ENCODE measurements around the gene TCF20. TPM values are rescaled to one million over a fixed set of nuclear protein-coding genes. Genes with fewer than 3 reads are reported as not detected.

Gene TCF20
- total and polyA plus RNA-seq, 12 donors, result 4.2 to 18.8 (median 14.0) TPM

DNA sequence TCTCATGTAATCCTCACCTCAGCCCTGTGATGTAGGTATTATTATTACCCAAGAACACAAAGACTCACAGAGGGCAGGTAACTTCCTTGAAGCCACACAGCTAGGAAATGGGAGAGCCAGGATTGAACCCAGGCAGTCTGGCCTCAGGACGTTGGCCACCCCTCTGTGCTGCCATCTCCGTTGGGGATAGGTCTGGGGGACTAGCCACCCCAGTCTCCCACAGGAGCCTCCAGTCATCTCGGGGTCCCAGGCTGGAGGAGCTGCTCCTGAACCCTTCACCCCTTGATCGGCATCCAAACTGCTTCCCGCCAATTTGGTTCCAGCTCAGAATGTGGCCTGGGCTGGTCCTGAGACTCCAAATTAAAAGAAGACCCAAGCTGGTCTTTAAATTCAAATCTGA, 10.4 kb upstream of the TCF20 start:
- no peak for DNase-seq
- no peak overlapping the region for H3K4me3 ChIP-seq
- no peaks in the 10 kb centered on the region for H3K9me3 ChIP-seq
- TF ChIP-seq, protein P1, sequence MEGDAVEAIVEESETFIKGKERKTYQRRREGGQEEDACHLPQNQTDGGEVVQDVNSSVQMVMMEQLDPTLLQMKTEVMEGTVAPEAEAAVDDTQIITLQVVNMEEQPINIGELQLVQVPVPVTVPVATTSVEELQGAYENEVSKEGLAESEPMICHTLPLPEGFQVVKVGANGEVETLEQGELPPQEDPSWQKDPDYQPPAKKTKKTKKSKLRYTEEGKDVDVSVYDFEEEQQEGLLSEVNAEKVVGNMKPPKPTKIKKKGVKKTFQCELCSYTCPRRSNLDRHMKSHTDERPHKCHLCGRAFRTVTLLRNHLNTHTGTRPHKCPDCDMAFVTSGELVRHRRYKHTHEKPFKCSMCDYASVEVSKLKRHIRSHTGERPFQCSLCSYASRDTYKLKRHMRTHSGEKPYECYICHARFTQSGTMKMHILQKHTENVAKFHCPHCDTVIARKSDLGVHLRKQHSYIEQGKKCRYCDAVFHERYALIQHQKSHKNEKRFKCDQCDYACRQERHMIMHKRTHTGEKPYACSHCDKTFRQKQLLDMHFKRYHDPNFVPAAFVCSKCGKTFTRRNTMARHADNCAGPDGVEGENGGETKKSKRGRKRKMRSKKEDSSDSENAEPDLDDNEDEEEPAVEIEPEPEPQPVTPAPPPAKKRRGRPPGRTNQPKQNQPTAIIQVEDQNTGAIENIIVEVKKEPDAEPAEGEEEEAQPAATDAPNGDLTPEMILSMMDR (IDR thresholded peaks at IDR 0.05), result no peak
- H3K4me1 ChIP-seq, result peaks cover 0 to 16% (median 10%) of the 10 kb centered on the region in 9 donors
- 79 to 87% methylated on average over 5 of the region's 5 CpGs for WGBS, 2 donors
- H3K27ac ChIP-seq, result no peak overlapping the region
- no peaks in the 10 kb centered on the region for H3K36me3 ChIP-seq
- peaks cover 0 to 60% (median 55%) of the 10 kb centered on the region in 7 donors for H3K27me3 ChIP-seq
- no peak for ATAC-seq
- intact Hi-C loops (cut with DNase I), result loop anchor here in 1 of 10 donors (5.0 kb wide), 1 partner anchor 109 kb away; no protein-coding TSS in a partner anchor

DNA sequence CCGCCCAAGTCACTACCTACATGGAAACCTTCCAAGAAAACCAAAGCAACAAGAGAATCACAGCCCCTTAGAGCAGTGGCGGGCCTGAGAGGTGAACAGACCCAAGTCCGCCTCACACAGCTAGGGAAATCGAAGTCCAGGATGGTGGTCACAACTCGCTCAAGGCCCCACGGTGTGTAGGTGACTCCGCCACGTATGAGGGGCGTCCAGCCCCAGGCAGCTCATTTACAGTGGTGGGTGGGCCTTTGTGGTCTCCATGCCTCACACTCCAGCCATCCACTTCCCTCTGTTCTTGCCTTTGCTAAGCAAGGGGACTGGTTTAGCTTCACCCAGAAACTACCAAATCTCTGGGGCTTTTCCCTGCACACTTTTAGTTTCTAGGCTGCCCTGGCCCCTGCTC, 9.7 kb upstream of the TCF20 start:
- Histone ChIP-seq H3K4me1 (peaks cover 0 to 16% (median 10%) of the 10 kb centered on the region in 9 donors), H3K27me3 (peaks cover 0 to 54% (median 48%) of the 10 kb centered on the region in 7 donors), H3K27ac (no peak overlapping the region), H3K9me3 (no peaks in the 10 kb centered on the region), H3K4me3 (no peak overlapping the region), H3K36me3 (no peaks in the 10 kb centered on the region)
- TF ChIP-seq, protein P1 (IDR thresholded peaks at IDR 0.05), result no peak
- ATAC-seq (no peak), DNase-seq (no peak)
- intact Hi-C loops (cut with DNase I), result loop anchor here in 1 of 10 donors (5.0 kb wide), 1 partner anchor 108 kb away; no protein-coding TSS in a partner anchor
- 91 to 92% methylated on average over 9 of the region's 9 CpGs for WGBS, 2 donors

DNA sequence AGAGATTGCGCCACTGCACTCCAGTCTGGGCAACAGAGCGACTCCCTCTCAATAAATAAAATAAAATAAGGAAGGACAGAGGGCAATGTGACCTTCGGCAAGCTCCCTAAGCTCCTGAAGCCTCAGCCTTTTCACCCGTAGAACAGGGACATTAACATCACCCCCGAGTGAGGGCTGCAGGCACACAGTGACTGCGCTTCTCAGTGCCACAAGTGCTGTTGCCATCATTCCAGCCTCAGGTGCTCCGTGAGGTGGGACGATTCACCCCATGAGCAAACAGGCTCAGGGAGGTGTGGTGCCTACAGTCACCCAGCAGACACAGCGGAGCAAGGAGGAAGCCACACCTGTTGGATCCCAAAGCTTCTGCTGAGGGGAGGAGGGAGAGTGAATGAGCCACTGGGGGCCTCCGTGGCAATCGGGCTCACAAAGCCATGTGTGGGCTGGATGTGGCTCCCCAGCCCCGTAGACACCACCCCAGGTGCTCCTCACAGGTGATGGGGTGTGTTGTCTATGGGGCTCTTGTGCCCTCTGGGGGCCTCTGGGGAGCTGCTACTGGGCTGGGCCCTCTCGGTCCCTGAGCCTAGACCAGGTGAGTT, 9.1 kb upstream of the TCF20 start:
- intact Hi-C loops (cut with DNase I), result loop anchor here in 4 of 10 donors (5.0 to 10.0 kb wide), 2 partner anchors 107 to 155 kb away; partner anchors contain the start of gene NFAM1 (in 3 of the 4)

DNA sequence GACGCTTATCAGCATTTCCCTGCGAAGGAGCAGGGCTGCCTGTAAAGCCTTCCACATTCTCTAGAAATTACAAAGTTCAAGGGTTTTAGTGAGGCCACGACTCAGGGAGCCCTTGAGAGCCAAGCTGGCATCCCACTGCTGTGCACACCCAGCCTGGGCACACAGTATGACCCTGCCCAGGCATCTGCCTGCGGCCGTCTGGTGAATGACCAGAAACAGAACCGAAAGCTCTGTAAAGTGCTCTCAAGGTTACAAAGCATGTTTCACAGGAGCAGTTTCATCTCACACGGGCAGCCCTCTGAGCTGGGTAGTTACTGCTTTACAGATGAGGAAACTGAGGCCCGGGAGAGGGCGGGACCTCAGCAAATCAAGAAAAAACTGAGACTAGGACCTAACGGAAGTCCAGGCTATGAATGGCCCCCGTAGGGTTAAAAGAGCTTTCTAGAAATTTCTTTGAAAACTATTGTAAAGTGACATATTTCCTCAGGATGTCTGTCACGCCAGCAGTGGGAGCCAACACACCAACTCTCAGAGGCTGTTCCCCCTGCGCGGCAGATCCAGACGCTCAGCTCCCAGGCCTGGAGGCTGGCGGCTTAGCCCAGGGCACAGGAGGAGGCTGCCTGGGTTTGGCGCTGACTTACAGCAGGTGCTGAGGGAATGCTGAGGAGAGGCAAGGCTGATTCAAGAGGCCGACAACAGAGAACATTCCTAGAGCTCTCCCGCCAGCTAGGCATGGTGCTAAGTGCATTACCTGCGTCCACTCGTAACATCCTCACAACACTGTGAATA, 7.7 kb upstream of the TCF20 start:
- H3K27ac ChIP-seq, result no peak overlapping the region
- peaks cover 0 to 36% (median 28%) of the 10 kb centered on the region in 7 donors for H3K27me3 ChIP-seq
- TF ChIP-seq, protein P1 (IDR thresholded peaks at IDR 0.05), result peak in 6 of 9 donors; percentile 21 to 37 (median 29)
- peak in 4 of 8 donors; percentile 32 to 65 (median 44) for ATAC-seq
- no peaks in the 10 kb centered on the region for H3K36me3 ChIP-seq
- H3K4me3 ChIP-seq, result no peak overlapping the region
- WGBS, 2 donors, result 67 to 68% methylated on average over 21 of the region's 21 CpGs
- DNase-seq, result no peak
- no peaks in the 10 kb centered on the region for H3K9me3 ChIP-seq
- intact Hi-C loops (cut with DNase I), result loop anchor here in 3 of 10 donors (10.0 kb wide), 1 partner anchor 157 kb away; the partner anchor contains the start of gene NFAM1 (in 3 of the 3)
- peaks cover 0 to 7% (median 3%) of the 10 kb centered on the region in 9 donors for H3K4me1 ChIP-seq

More for the DNA sequence above, 9.1 kb upstream of the TCF20 start:
- peak in 1 of 8 donors; percentile 28 for ATAC-seq
- Histone ChIP-seq H3K27ac (no peak overlapping the region), H3K4me1 (peaks cover 0 to 16% (median 10%) of the 10 kb centered on the region in 9 donors), H3K27me3 (peaks cover 0 to 48% (median 42%) of the 10 kb centered on the region in 7 donors), H3K36me3 (no peaks in the 10 kb centered on the region), H3K4me3 (no peak overlapping the region), H3K9me3 (no peaks in the 10 kb centered on the region)
- DNase-seq, result no peak
- TF ChIP-seq, protein P1 (IDR thresholded peaks at IDR 0.05), result no peak
- WGBS, 2 donors, result 92% methylated on average over 13 of the region's 13 CpGs
